Fibroblast of lung (primary cell): ENCODE results near the gene SLC16A8.

Experiments used
- CTCF ChIP-seq, 2 donors: IDR thresholded peaks in 1 of 2; conservative IDR thresholded peaks in 1 of 2; 1 replicate in 1 of 2; 2 replicates in 1 of 2; pipeline ENCODE4 v1.5.1; 2011 to 2012; ENCODE audit warnings: low read length in 2 of 2, control low read depth in 1 of 2, inconsistent platforms in 1 of 2, low read depth in 1 of 2, mild to moderate bottlenecking in 1 of 2
- EZH2 ChIP-seq: IDR thresholded peaks from 2 replicates; pipeline ENCODE4 v1.5.1; 2012; ENCODE audit warnings: low read length, control low read depth, mild to moderate bottlenecking; ENCODE audit errors: missing control alignments

GRCh38 chr22:38126928-38127668 lies 43.1 kb upstream of the SLC16A8 start:
- TF ChIP-seq CTCF (conservative IDR thresholded peaks at IDR 0.05 in 1 of 2, IDR thresholded peaks at IDR 0.05 in 1 of 2; ENCODE audit: low read depth in 1 of 2, low read length in 2 of 2): no peak
- TF ChIP-seq EZH2: no peak
